Measurements from ENCODE around the gene OLA1.

OLA1 gene

DNA sequence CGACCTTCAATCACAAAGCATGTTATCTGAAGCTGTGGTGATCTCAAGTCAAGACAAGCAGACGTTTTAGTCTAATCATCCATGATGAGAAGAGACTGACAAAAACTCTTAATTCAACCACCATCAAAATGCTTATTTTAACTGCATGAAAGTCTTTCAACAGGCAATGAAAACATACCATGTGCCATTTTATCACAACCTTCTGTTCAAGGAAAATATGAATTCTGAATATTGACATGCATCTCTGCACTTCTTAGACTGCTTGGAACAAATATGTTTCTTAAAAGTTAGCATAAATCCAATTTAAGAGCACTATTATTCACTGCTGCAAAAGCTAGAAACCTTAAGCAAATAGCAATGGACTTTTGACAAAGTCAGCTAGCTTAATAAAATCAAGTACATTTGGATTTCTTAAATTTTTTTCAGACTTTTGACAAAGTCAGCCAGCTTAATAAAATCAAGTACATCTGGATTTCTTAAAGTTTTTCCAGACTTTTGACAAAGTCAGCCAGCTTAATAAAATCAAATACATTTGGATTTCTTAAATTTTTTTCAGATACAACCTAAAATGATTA lies 70.9 kb downstream of the OLA1 start:
- DNase-seq (ENCODE audit: low read depth): no peak
- H3K4me3 ChIP-seq (ENCODE audit: low read depth, low read length): no peak overlapping the region
- TF ChIP-seq, protein P1, sequence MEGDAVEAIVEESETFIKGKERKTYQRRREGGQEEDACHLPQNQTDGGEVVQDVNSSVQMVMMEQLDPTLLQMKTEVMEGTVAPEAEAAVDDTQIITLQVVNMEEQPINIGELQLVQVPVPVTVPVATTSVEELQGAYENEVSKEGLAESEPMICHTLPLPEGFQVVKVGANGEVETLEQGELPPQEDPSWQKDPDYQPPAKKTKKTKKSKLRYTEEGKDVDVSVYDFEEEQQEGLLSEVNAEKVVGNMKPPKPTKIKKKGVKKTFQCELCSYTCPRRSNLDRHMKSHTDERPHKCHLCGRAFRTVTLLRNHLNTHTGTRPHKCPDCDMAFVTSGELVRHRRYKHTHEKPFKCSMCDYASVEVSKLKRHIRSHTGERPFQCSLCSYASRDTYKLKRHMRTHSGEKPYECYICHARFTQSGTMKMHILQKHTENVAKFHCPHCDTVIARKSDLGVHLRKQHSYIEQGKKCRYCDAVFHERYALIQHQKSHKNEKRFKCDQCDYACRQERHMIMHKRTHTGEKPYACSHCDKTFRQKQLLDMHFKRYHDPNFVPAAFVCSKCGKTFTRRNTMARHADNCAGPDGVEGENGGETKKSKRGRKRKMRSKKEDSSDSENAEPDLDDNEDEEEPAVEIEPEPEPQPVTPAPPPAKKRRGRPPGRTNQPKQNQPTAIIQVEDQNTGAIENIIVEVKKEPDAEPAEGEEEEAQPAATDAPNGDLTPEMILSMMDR (IDR thresholded peaks at IDR 0.05; ENCODE audit: insufficient read depth, low read depth, low read length, missing control alignments): no peak

GRCh38 chr2:174176898-174177297 lies 71.4 kb downstream of the OLA1 start:
- TF ChIP-seq, protein P1 (IDR thresholded peaks at IDR 0.05; ENCODE audit: insufficient read depth, low read depth, low read length, missing control alignments): no peak
- no peak overlapping the region for H3K4me3 ChIP-seq (ENCODE audit: low read depth, low read length)
- no peak for DNase-seq (ENCODE audit: low read depth)

DNA sequence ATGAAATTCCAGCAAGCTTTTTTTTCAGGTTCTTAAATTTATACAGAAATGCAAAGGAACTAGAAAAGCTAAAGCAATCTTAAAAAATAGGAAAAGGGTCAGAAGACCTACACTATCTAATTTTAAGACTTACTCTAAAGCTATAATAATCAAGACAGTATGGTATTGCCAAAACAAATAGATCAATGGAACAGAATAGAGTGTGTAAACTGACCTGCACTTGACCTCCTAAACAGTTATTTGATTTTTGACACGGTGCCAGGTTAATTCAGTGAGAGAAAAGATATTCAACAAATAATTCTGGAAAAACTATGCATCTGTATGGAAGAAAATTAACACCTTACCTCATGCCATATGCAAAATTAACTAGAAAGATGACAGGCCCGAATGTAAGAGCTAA lies 73.6 kb downstream of the OLA1 start:
- TF ChIP-seq, protein P1 (IDR thresholded peaks at IDR 0.05; ENCODE audit: insufficient read depth, low read depth, low read length, missing control alignments): no peak
- DNase-seq (ENCODE audit: low read depth): no peak
- H3K4me3 ChIP-seq (ENCODE audit: low read depth, low read length): no peak overlapping the region

DNA sequence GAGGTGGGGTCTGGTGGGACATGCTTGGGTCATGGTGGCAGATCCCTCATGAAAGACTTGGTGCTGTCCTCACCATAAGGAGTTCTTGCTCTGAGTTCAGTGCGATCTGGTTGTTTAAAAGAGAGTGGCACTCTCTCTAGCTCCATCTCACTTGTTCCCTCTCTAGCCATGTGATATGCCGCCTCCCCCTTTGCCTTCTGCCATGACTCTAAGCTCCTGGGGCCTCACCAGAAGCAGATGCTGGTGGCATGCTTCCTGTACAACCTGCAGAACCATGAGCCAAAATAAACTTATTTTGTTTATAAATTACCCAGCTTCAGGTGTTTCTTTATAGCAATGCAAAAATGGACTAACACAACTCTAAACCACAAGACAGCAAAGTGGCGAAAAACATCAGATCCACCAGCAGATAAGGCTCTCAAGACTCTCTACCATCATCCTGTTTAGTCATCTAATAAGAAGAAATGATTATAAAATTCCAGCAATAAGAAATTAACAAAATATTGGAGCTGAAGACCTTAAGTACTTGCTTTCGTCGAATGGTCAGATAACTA lies 75.5 kb downstream of the OLA1 start:
- no peak for DNase-seq (ENCODE audit: low read depth)

GRCh38 chr2:174171686-174172445 lies 76.5 kb downstream of the OLA1 start:
- no peak for DNase-seq (ENCODE audit: low read depth)
- H3K4me3 ChIP-seq (ENCODE audit: low read depth, low read length): no peak overlapping the region
- TF ChIP-seq, protein P1 (IDR thresholded peaks at IDR 0.05; ENCODE audit: insufficient read depth, low read depth, low read length, missing control alignments): no peak

More for the DNA sequence above, 75.5 kb downstream of the OLA1 start:
- no peak overlapping the region for H3K4me3 ChIP-seq (ENCODE audit: low read depth, low read length)
- TF ChIP-seq, protein P1 (IDR thresholded peaks at IDR 0.05; ENCODE audit: insufficient read depth, low read depth, low read length, missing control alignments): no peak

DNA sequence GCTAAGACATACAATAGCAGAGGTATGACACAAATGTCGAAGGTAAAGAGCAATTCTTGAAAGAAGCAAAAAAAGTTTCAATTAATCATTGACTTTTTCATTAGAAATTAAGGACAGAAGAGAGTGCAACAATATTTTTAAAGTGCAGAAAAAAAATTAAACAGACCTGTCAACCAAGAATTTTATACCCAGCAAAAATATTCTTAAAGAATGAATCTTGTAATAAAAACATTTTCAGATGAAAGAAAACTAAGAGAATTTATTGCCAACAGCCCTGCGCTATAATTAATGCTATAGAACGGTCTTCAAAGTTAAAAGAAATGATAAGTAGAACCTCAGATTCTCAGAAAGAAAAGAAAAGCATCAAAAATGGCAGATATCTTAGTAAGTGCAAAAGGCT lies 79.0 kb downstream of the OLA1 start:
- no peak for DNase-seq (ENCODE audit: low read depth)
- no peak overlapping the region for H3K4me3 ChIP-seq (ENCODE audit: low read depth, low read length)
- TF ChIP-seq, protein P1 (IDR thresholded peaks at IDR 0.05; ENCODE audit: insufficient read depth, low read depth, low read length, missing control alignments): no peak

Measured in GM12865 (cell line).